Pulmonary artery endothelial cell (primary cell): ENCODE measurements around the gene KDM5B. TPM values are rescaled to one million over a fixed set of nuclear protein-coding genes. Genes with fewer than 3 reads are reported as not detected.
"Not testable (repeated sequence)": the region's sequence is repeated elsewhere in the genome, so short reads cannot be mapped to it uniquely, and the experiment has no call there.

Source experiments
- DNase-seq: peaks from one replicate; pipeline ENCODE4 v3.0.0-alpha.2; 2011; ENCODE audit warnings: low read depth, low spot score
- total RNA-seq: library from RNA; depleted of rRNA; stranded (reverse); fragments of >200 nt; gene quantifications from 2 replicates; pipeline ENCODE4 v1.2.3, GENCODE V29; 2014

KDM5B gene
- total RNA-seq, 1 donor from 2014 or later: 55.8 TPM

DNA sequence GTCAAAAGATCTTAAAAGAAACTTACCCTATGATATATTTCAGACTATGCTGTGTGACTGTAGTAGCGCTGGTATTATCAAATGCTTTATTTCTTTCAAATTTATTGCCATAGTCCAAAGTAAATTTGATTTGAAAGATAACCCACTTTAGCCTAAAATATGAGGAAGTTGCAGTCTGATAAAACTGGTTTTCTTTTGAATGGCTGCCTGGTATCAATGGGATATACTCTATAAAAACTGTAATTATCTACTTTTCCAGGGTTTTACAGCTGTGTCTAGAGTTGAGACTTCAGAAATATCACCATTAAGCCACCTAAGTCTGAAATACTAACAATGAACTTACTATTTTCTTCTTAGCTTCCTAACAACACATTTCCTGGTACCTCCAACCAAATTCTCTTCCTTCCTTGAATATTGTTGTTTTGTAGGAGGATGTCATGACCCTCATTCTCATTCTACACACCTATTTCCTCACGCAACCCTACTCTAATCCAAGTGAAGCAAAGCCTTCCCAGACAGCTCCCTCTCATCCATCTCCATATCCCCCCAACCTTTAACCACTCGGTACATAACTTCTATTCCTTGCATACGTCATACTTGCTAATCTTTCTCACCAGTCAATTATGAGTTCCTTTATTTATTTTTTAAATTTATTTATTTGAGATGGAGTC lies 17.0 kb downstream of the KDM5B start:
- no peak for DNase-seq

DNA sequence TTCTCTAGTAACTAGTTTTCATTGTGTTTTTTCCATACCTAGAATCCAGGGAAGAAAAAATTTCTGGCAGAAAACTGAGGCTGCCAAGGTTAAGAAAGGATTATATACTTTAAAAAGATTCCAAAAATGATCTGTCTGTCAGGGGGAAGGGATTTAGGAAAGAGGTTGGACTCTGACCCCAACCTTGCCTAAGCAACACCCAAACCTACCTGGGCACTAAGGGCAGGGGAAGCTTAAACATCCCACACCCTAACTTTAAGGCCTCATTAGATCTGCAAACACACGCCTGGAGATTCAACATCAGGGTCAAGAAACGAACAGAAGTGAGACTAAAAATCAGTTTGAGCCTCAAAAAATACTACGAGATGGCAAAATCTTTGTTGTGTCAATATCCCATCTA lies 19.4 kb downstream of the KDM5B start:
- DNase-seq: no peak

- no peak for DNase-seq
These were observed 21.4 kb downstream of the KDM5B start for GRCh38 chr1:202786804-202787203.

- DNase-seq: no peak
These were observed 27.0 kb downstream of the KDM5B start for GRCh38 chr1:202781180-202781579.

DNA sequence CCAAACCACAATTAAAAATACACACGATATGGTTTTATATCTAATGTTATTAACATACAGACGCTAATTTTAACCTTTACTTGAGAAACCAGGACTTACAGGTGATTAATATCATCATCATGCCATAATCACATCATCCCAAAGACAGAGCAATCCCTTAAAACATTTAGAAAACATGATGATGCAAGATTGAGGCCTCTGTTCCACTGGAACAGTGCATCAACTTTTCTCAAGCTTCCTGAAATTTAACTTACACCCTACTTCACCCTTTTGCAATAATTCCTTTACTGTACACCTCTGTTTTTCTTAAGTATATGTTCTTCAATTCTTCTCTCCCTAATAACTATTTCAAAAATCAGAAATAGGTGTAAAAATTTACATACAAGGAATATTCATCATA lies 38.1 kb downstream of the KDM5B start:
- no peak for DNase-seq

DNA sequence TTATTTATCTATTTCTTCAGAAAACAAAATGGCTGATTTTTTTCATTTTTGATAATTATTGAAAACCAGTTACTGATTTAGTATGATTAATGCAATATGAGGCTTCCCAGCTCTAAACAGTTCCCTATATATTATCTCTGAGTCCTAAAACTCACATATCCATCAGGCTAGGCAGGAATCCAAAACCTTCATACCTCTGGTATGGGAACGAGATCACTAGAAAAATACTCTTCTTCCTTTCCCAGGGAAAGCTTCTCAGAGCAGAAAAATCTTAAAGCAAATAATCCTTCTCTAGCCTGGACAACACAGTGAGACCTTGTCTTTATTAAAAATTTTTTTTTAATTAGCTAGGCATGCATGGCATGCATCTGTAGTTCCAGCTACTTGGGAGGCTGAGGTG lies 42.5 kb downstream of the KDM5B start:
- DNase-seq: no peak

DNA sequence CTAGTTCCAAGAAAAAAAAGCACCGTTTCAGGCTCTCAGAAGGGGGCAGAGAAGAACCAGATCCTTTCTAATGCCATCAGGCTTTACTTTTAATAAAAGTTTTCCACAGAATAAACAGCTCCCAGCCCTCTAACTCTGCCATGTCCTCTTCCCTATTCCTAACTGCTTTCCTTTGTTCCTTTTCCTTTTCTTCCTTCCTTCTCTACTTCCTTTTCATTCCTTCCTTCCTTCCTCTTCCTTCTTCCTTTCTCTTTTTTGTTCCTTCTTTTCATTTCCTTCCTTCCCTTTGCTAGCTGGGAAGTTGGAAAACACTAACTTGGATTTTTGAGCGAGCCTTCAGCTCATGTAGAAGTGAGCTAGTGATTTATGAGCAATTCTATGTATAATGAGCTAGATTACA lies 46.2 kb downstream of the KDM5B start:
- DNase-seq: no peak

DNA sequence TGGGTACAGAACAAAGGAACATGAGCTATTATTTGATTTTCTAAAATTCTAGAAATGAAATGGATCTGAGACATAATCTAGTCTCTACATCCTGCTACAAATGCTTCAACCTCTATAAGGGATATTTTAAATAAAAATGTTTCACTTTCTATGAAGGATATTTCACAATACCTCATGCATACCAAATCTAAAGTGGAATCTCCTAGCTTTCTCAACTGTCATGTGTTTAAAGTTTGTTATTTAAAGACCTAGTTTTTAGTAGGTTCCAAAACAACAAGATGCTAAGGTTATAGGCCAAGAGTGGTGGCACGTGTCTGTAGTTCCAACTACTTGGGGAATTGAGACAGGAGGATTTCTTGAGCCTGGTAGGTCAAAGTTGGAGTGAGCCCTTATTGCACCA lies 47.6 kb downstream of the KDM5B start:
- no peak for DNase-seq

DNA sequence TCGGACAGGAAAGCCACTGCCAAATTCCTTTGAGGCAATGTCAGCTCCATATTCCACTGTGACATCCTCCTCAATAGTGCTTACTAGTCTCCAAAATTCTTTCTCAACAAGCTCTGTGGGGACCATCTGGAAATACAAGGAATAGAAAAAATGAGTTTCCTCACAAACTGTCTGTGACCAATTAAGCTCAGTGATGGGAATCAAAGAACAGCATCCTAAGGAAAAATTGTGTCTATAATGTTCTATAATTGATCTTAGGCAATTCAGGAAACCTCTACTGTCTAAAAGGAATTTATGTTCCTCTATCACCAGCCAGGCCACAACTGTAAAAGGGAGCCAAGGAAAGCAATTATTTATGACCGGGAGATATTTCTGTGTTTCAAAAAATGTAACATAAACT lies 51.8 kb downstream of the KDM5B start:
- no peak for DNase-seq

DNA sequence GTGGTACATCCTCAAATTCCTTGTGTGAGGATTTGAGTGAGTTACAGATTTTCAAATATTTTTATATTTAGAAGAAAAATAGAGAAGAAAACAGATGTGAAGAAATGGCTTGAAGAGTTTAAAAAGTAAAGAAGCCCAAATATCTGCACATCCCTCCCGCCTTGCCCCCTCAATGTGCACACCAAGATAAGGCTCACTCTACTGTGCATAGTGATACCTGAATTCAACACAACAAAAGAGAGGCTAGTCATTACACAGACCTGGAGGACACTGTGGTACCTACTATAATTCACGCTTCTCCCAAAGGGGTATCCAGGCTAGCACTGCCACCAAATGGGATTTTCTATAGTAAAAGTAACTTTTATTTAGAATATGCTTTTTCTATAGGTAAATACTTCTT lies 53.9 kb downstream of the KDM5B start:
- no peak for DNase-seq

DNA sequence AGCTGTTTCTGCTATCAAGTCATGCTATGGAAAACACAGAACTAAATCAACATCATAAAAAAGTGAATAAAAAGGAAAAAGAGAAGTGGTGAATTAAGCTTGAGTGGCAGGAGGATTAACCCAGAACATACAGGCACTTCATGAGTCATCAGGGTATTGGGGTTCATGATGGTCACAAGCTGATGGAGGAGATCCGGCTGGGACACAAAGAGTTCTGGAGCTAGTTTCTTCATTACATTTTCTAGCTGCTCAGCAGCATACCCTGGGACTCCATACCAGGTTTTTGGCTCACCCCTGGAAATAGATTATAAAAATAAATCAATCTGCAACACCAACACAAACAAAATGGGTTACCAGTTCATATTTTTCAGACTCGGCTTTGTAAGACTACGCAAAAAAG lies 55.4 kb downstream of the KDM5B start:
- DNase-seq: no peak

DNA sequence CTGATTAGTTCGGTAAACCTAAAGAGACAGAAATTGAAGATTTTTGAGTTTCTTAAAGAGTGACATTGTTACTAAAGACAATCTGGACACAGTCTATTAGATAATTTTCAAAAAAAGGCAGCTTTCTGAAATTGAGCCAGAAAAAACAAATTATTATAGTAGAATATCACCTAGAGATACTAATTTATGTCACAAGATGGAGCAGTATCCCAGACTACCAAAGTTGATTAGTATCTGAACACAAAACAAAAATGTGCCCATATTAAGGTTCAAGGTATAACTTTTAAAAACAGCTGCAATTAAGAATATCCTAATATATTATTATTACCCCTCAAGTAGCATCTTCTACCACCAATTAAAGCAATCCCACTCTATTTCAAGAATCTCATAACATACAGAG lies 57.5 kb downstream of the KDM5B start:
- DNase-seq: no peak

DNA sequence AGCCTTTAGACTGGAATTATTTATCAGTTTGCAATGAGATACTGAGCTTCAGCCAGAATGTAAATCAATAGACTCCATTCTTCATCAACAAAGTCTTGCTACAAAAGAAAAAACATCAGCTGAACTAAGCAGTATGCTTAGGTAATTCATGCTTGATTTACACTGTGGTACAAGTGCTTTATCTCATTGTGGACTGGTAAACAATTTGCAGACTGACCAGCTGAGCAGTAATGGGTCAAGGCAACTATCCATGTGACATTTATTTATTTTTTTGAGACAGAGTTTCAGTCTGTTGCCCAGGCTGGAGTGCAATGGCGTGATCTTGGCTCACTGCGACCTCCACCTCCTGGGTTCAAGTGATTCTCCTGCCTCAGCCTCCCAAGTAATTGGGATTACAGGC lies 58.2 kb downstream of the KDM5B start:
- no peak for DNase-seq

DNA sequence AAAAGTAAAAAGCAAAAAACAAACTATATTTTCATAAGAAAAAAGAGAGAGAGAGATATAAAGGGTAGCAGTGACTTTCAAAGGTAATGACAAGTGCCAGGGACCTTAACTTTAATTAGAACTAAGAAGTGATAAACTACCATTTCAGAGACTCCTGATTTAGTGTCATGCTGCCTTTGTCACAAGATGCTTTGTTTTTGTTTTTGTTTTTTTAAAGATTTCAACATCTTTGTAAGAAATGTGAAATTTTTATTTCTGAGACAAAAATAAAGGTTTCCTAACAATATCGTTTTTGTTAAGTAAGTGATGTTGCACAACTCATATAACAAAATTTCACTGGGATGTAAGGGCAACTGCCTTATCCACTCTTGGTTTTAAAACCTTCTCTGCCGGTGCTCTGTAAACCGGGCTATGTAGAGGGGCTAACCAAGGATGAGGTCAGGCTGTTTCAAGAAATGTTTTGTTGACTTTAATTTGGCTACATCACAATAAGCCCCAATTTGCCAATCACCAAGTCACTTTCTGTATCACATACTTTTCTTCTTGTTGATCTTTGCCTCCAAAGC lies 62.8 kb downstream of the KDM5B start:
- no peak for DNase-seq

GRCh38 chr1:202744770-202745169 lies 63.5 kb downstream of the KDM5B start:
- not testable (repeated sequence) for DNase-seq

- no peak for DNase-seq
These were observed 65.7 kb downstream of the KDM5B start for GRCh38 chr1:202742496-202742895.

GRCh38 chr1:202733251-202733650 lies 75.0 kb downstream of the KDM5B start:
- no peak for DNase-seq

GRCh38 chr1:202728951-202729350 lies 79.3 kb downstream of the KDM5B start:
- no peak for DNase-seq

DNA sequence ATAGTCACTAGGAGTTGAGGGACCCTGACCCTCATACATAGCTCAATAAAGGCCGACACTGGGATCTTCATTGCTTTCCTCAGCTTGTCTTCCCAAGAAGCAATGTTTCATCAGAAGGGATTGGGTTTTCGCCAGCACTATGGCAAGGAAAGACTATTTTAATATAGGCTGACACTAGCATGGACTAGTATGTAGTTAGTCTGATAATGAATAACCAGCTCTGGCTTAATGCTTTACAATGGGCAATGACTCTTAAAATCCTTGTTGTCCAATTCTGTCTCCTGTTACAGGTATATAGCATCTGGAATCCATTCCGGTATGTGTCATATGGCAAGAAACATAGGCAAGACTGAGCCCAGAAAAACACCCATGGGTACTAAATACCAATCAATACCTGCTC lies 82.7 kb downstream of the KDM5B start:
- no peak for DNase-seq

DNA sequence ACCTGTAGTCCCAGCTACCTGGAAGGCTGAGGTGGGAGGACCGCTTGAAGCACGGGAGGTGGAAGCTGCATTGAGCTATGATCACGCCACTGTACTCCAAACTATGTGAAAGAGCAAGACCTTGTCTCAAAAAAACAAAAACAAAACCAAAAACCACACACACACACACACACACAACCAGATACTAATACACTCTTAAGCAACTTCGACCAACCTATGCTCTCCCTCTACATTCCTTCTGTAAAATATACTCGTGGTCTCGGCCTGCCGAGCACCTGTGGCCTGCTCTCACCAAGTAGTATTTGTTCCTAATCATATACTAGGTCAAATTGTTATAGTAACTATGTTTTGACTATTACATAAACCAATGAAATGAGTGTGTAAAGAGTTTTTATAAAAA lies 84.5 kb downstream of the KDM5B start:
- no peak for DNase-seq

- not testable (repeated sequence) for DNase-seq
These were observed 85.2 kb downstream of the KDM5B start for GRCh38 chr1:202723046-202723445.

GRCh38 chr1:202716654-202717053 lies 91.6 kb downstream of the KDM5B start:
- DNase-seq: no peak

- DNase-seq: not testable (repeated sequence)
These were observed 94.0 kb downstream of the KDM5B start for GRCh38 chr1:202714202-202714601.

DNA sequence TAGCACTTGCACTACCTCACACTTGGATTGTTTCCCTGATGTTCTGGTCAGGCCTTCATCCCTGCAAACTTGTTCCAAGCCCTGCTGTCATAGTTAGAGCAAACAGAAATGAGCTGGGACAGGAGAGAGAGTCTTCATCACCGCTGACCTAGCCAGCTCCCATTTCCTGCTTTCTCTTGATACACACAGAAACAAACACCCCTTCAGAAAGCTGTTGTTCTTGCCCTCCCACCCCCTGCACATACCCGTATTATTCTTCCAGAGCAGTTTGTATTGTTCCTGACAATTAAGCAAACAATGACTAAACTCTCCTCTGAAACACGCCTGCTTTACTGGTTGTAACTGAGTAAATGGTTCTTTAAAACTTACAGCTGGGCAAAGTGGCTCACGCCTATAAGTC lies 95.1 kb downstream of the KDM5B start:
- DNase-seq: peak; percentile 39
